ENCODE results near the gene SPTBN4.

GRCh38 chr19:40497214-40497613 lies 30.4 kb downstream of the SPTBN4 start:
- TF ChIP-seq EZH2 (IDR thresholded peaks at IDR 0.05; ENCODE audit: borderline replicate concordance, low read length): no peak
- TF ChIP-seq, protein P1, sequence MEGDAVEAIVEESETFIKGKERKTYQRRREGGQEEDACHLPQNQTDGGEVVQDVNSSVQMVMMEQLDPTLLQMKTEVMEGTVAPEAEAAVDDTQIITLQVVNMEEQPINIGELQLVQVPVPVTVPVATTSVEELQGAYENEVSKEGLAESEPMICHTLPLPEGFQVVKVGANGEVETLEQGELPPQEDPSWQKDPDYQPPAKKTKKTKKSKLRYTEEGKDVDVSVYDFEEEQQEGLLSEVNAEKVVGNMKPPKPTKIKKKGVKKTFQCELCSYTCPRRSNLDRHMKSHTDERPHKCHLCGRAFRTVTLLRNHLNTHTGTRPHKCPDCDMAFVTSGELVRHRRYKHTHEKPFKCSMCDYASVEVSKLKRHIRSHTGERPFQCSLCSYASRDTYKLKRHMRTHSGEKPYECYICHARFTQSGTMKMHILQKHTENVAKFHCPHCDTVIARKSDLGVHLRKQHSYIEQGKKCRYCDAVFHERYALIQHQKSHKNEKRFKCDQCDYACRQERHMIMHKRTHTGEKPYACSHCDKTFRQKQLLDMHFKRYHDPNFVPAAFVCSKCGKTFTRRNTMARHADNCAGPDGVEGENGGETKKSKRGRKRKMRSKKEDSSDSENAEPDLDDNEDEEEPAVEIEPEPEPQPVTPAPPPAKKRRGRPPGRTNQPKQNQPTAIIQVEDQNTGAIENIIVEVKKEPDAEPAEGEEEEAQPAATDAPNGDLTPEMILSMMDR (conservative IDR thresholded peaks at IDR 0.05 in 1 of 2, IDR thresholded peaks at IDR 0.05 in 1 of 2; ENCODE audit: extremely low read depth in 1 of 2, insufficient read depth in 1 of 2, low read depth in 1 of 2, low read length in 2 of 2): no peak
